SU-DHL-6 (cell line): Measurements from ENCODE around the gene CP.

Source experiments
- CTCF ChIP-seq: fragments of 200-600 bp; sonication (generic); IDR thresholded peaks from one replicate; pipeline ENCODE4 v1.5.1; 2017; ENCODE audit warnings: antibody characterized with exemption, mild to moderate bottlenecking, low read length, moderate library complexity; ENCODE audit not compliant: insufficient read depth, poor library complexity, severe bottlenecking
- EZH2phosphoT487 ChIP-seq: fragments of 200-600 bp; sonication (generic), shearing (Covaris generic); conservative IDR thresholded peaks from 2 replicates; pipeline ENCODE4 v1.6.1; 2018; ENCODE audit warnings: mild to moderate bottlenecking, antibody characterized with exemption, low read length, moderate library complexity, mixed read lengths

- no peak for TF ChIP-seq CTCF
- TF ChIP-seq EZH2phosphoT487: no peak
Measured at GRCh38 chr3:149153402-149153801, 68.2 kb downstream of the CP start.
